Measurements from ENCODE around the gene FAM53B.
A peak's percentile ranks its signal among the peaks of the same experiment; 100 is the strongest.

FAM53B gene

DNA sequence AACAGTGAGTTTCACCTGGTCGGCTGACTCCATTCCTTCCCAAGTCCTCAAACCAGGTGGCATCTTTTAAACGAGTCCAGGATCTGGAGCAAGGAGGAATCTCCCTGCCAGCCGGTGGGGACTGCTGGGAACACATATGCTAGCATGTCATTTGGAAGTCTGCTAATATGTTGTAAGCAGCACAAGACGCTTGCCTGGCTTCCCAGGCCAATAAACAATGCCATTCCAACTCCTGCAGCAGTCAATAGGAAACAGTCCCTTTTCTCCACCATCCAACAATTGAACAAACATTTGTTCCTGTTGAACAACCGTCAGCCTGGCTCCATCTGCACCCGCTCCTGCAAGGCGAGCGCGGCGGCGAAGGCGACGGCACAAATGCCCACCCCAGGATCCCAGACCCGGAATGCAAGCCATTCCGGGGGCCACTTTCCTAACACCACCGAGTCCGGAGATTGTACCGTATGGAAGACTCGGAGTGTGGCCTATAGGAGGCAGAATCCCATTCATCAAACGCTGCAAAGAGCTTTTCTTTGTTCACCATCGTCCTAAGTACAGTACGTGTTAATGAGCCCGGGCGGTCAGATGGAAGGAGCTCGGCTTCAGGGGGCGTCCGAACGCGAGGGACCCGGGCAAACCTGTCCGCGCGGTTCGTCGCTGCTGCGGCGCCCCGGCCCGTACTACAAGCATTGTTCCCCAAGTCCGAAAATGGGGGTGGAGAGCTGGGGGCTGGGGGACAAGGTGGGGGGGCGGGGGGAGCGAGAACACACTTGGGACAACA, 1.6 kb downstream of the FAM53B start:
- Histone ChIP-seq H3K4ac (ENCODE audit: low read depth in 1 of 2, low read length in 2 of 2) (peak overlapping the region; percentile 11 to 80), H3K9me3 (ENCODE audit: control insufficient read depth, low read length) (no peaks in the 10 kb centered on the region), H3K4me1 (ENCODE audit: control insufficient read depth, insufficient read depth, low read depth, low read length) (peaks cover 10% of the 10 kb centered on the region), H3K36me3 (ENCODE audit: control insufficient read depth in 1 of 2, insufficient read depth in 2 of 2, low read depth in 1 of 2, low read length in 2 of 2) (peaks cover 0 to 6% of the 10 kb centered on the region in 2 experiments), H3K18ac (ENCODE audit: low read depth in 1 of 2, low read length in 2 of 2) (peak overlapping the region; percentile 16 to 76), H3K14ac (ENCODE audit: low read length in 2 of 2) (peak overlapping the region; percentile 11 to 80), H3K79me1 (replicated peaks; ENCODE audit: low read length, poor library complexity, severe bottlenecking) (peaks cover 27% of the 10 kb centered on the region), H2BK12ac (ENCODE audit: low read length in 2 of 2) (no peak overlapping the region), H3K4me2 (ENCODE audit: low read length, poor library complexity, severe bottlenecking) (peak overlapping the region; percentile 99), H4K91ac (ENCODE audit: low read length) (peak overlapping the region; percentile 39), H2BK15ac (ENCODE audit: low read depth, poor library complexity, severe bottlenecking) (no peak overlapping the region), H2BK120ac (ENCODE audit: low read depth, low read length) (no peak overlapping the region), H4K8ac (ENCODE audit: low read length) (peak overlapping the region; percentile 30), H3K23ac (ENCODE audit: low read length in 2 of 2) (peak overlapping the region in 1 of 2 experiments; percentile 89), H3K4me3 (ENCODE audit: insufficient read depth in 1 of 2, low read depth in 1 of 2, low read length in 2 of 2) (peak overlapping the region; percentile 80 to 82), H2BK5ac (ENCODE audit: low read depth, low read length, poor library complexity, severe bottlenecking) (no peak overlapping the region), H2AK5ac (ENCODE audit: low read length, severe bottlenecking) (no peak overlapping the region), H3K9ac (ENCODE audit: low read length) (peak overlapping the region; percentile 82), H3K27me3 (ENCODE audit: control insufficient read depth in 1 of 2, insufficient read depth in 1 of 2, low read length in 2 of 2) (no peaks in the 10 kb centered on the region), H2AFZ (ENCODE audit: low read depth, low read length) (no peak overlapping the region), H3K27ac (ENCODE audit: low read length, poor library complexity, severe bottlenecking) (no peak overlapping the region)
- 3% methylated on average over 36 of the region's 42 CpGs for WGBS
- peak; percentile 56 for DNase-seq

DNA sequence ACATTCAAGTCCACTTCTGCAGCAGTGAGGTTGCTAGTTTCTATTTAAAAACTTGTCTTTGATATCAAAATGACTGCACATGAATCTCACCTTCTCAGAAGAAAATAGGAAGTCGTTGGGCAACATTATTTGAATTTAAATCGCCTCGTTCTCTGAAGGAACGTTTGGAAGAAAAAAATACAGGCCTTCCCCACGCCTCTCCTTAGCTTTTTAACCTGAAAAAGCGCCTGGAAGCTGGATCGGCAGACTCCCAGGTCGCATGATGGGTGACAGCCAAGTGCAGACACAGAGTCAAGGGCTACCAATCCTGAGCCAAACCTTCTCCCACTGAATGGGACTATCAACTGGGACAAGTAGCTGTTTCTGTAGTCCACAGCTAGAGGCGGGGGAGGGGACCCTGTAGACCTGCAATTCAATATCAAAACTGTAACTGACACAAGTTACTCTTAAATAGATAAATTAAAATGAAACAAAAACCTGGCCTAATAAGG, 2.2 kb downstream of the FAM53B start:
- no peak overlapping the region for H2BK120ac ChIP-seq (ENCODE audit: low read depth, low read length)
- H3K18ac ChIP-seq (ENCODE audit: low read depth in 1 of 2, low read length in 2 of 2), result no peak overlapping the region
- peaks cover 30% of the 10 kb centered on the region for H3K79me1 ChIP-seq (replicated peaks; ENCODE audit: low read length, poor library complexity, severe bottlenecking)
- H2BK12ac ChIP-seq (ENCODE audit: low read length in 2 of 2), result no peak overlapping the region
- peak overlapping the region in 1 of 2 experiments; percentile 82 for H3K4me3 ChIP-seq (ENCODE audit: insufficient read depth in 1 of 2, low read depth in 1 of 2, low read length in 2 of 2)
- no peak overlapping the region for H4K91ac ChIP-seq (ENCODE audit: low read length)
- no peaks in the 10 kb centered on the region for H3K36me3 ChIP-seq (ENCODE audit: control insufficient read depth in 1 of 2, insufficient read depth in 2 of 2, low read depth in 1 of 2, low read length in 2 of 2)
- no peak overlapping the region for H3K23ac ChIP-seq (ENCODE audit: low read length in 2 of 2)
- no peak overlapping the region for H4K8ac ChIP-seq (ENCODE audit: low read length)
- no peaks in the 10 kb centered on the region for H3K9me3 ChIP-seq (ENCODE audit: control insufficient read depth, low read length)
- H2BK15ac ChIP-seq (ENCODE audit: low read depth, poor library complexity, severe bottlenecking), result no peak overlapping the region
- H2AFZ ChIP-seq (ENCODE audit: low read depth, low read length), result no peak overlapping the region
- peaks cover 15% of the 10 kb centered on the region for H3K4me1 ChIP-seq (ENCODE audit: control insufficient read depth, insufficient read depth, low read depth, low read length)
- no peak overlapping the region for H2AK5ac ChIP-seq (ENCODE audit: low read length, severe bottlenecking)
- H2BK5ac ChIP-seq (ENCODE audit: low read depth, low read length, poor library complexity, severe bottlenecking), result no peak overlapping the region
- peak overlapping the region; percentile 82 for H3K9ac ChIP-seq (ENCODE audit: low read length)
- no peak overlapping the region for H3K4me2 ChIP-seq (ENCODE audit: low read length, poor library complexity, severe bottlenecking)
- no peaks in the 10 kb centered on the region for H3K27me3 ChIP-seq (ENCODE audit: control insufficient read depth in 1 of 2, insufficient read depth in 1 of 2, low read length in 2 of 2)
- 69% methylated on average over 9 of the region's 9 CpGs for WGBS
- no peak overlapping the region for H3K27ac ChIP-seq (ENCODE audit: low read length, poor library complexity, severe bottlenecking)
- H3K4ac ChIP-seq (ENCODE audit: low read depth in 1 of 2, low read length in 2 of 2), result no peak overlapping the region
- no peak overlapping the region for H3K14ac ChIP-seq (ENCODE audit: low read length in 2 of 2)
- no peak for DNase-seq

- 23% methylated on average over 9 of the region's 13 CpGs for WGBS
- no peak overlapping the region for H2BK12ac ChIP-seq (ENCODE audit: low read length in 2 of 2)
- H4K91ac ChIP-seq (ENCODE audit: low read length), result no peak overlapping the region
- no peak overlapping the region for H3K18ac ChIP-seq (ENCODE audit: low read depth in 1 of 2, low read length in 2 of 2)
- peak overlapping the region in 1 of 2 experiments; percentile 82 for H3K4me3 ChIP-seq (ENCODE audit: insufficient read depth in 1 of 2, low read depth in 1 of 2, low read length in 2 of 2)
- no peaks in the 10 kb centered on the region for H3K9me3 ChIP-seq (ENCODE audit: control insufficient read depth, low read length)
- DNase-seq, result peak; percentile 85
- H3K27ac ChIP-seq (ENCODE audit: low read length, poor library complexity, severe bottlenecking), result no peak overlapping the region
- no peak overlapping the region for H3K4me2 ChIP-seq (ENCODE audit: low read length, poor library complexity, severe bottlenecking)
- H2BK15ac ChIP-seq (ENCODE audit: low read depth, poor library complexity, severe bottlenecking), result no peak overlapping the region
- H3K27me3 ChIP-seq (ENCODE audit: control insufficient read depth in 1 of 2, insufficient read depth in 1 of 2, low read length in 2 of 2), result no peaks in the 10 kb centered on the region
- no peak overlapping the region for H2AFZ ChIP-seq (ENCODE audit: low read depth, low read length)
- H3K23ac ChIP-seq (ENCODE audit: low read length in 2 of 2), result no peak overlapping the region
- no peak overlapping the region for H3K14ac ChIP-seq (ENCODE audit: low read length in 2 of 2)
- H3K4me1 ChIP-seq (ENCODE audit: control insufficient read depth, insufficient read depth, low read depth, low read length), result peaks cover 21% of the 10 kb centered on the region
- no peak overlapping the region for H4K8ac ChIP-seq (ENCODE audit: low read length)
- no peak overlapping the region for H2BK5ac ChIP-seq (ENCODE audit: low read depth, low read length, poor library complexity, severe bottlenecking)
- peak overlapping the region; percentile 82 for H3K9ac ChIP-seq (ENCODE audit: low read length)
- H2BK120ac ChIP-seq (ENCODE audit: low read depth, low read length), result no peak overlapping the region
- H3K79me1 ChIP-seq (replicated peaks; ENCODE audit: low read length, poor library complexity, severe bottlenecking), result peaks cover 33% of the 10 kb centered on the region
- H3K36me3 ChIP-seq (ENCODE audit: control insufficient read depth in 1 of 2, insufficient read depth in 2 of 2, low read depth in 1 of 2, low read length in 2 of 2), result peaks cover 0 to 4% of the 10 kb centered on the region in 2 experiments
- no peak overlapping the region for H2AK5ac ChIP-seq (ENCODE audit: low read length, severe bottlenecking)
- H3K4ac ChIP-seq (ENCODE audit: low read depth in 1 of 2, low read length in 2 of 2), result no peak overlapping the region
Measured at GRCh38 chr10:124741281-124741921, 2.8 kb downstream of the FAM53B start.
